Glutamatergic neuron (in vitro differentiated cells): ENCODE data around the gene INHBC. TPM values are rescaled to one million over a fixed set of nuclear protein-coding genes. Genes with fewer than 3 reads are reported as not detected.
"Not testable (repeated sequence)": the region's sequence is repeated elsewhere in the genome, so short reads cannot be mapped to it uniquely, and the experiment has no call there.

Source experiments
- DNase-seq: peaks from one replicate; pipeline ENCODE4 v3.0.0; 2022
- H3K27ac Mint-ChIP-seq: one replicate; pipeline ENCODE4 v1.8.0; 2020; ENCODE audit warnings: mild to moderate bottlenecking, mixed read lengths, inconsistent platforms; ENCODE audit not compliant: unreplicated experiment
- H3K27me3 Mint-ChIP-seq: one replicate; pipeline ENCODE4 v1.8.0; 2020; ENCODE audit warnings: mild to moderate bottlenecking, moderate library complexity, mixed read lengths, inconsistent platforms; ENCODE audit not compliant: unreplicated experiment
- H3K36me3 Mint-ChIP-seq: one replicate; pipeline ENCODE4 v1.8.0; 2020; ENCODE audit warnings: mild to moderate bottlenecking, mixed read lengths, inconsistent platforms; ENCODE audit not compliant: unreplicated experiment
- H3K4me1 Mint-ChIP-seq: one replicate; pipeline ENCODE4 v1.8.0; 2020; ENCODE audit warnings: mild to moderate bottlenecking, low read depth, mixed read lengths, inconsistent platforms; ENCODE audit not compliant: unreplicated experiment
- H3K4me3 Mint-ChIP-seq: one replicate; pipeline ENCODE4 v1.8.0; 2020; ENCODE audit warnings: mild to moderate bottlenecking, mixed read lengths, inconsistent platforms; ENCODE audit not compliant: unreplicated experiment
- H3K9me3 Mint-ChIP-seq: one replicate; pipeline ENCODE4 v1.8.0; 2020; ENCODE audit warnings: mild to moderate bottlenecking, moderate library complexity, mixed read lengths, inconsistent platforms; ENCODE audit not compliant: unreplicated experiment
- CTCF ChIP-seq: fragments of 200-600 bp; sonication (generic); IDR thresholded peaks from one replicate; pipeline ENCODE4 v1.5.0; 2021; ENCODE audit not compliant: partially characterized antibody, unreplicated experiment
- total RNA-seq: library from RNA; stranded (reverse); fragmentation: NEBNext Ultra II Directional; extraction: Animal tissue kit (Norgen Biotek cat#: 25700); gene quantifications from one replicate; pipeline ENCODE4 v1.2.1, GENCODE V29; 2021; ENCODE audit not compliant: unreplicated experiment

INHBC gene
- total RNA-seq, 1 donor from 2014 or later: not detected

- Mint-ChIP-seq H3K27ac (no peak overlapping the region), H3K4me1 (peaks cover 9% of the 10 kb centered on the region), H3K36me3 (peaks cover 4% of the 10 kb centered on the region), H3K4me3 (no peak overlapping the region), H3K9me3 (no peaks in the 10 kb centered on the region), H3K27me3 (peaks cover 6% of the 10 kb centered on the region)
- no peak for DNase-seq
- no peak for TF ChIP-seq CTCF
Measured at GRCh38 chr12:57416039-57416996, 18.3 kb upstream of the INHBC start.

GRCh38 chr12:57418255-57418654, 16.3 kb upstream of the INHBC start:
- no peak overlapping the region for H3K27ac Mint-ChIP-seq
- peaks cover 9% of the 10 kb centered on the region for H3K4me1 Mint-ChIP-seq
- no peaks in the 10 kb centered on the region for H3K9me3 Mint-ChIP-seq
- no peak overlapping the region for H3K4me3 Mint-ChIP-seq
- peaks cover 6% of the 10 kb centered on the region for H3K27me3 Mint-ChIP-seq
- no peak for TF ChIP-seq CTCF
- H3K36me3 Mint-ChIP-seq: peaks cover 9% of the 10 kb centered on the region
- no peak for DNase-seq

GRCh38 chr12:57419495-57419894, 15.1 kb upstream of the INHBC start:
- TF ChIP-seq CTCF: no peak
- Mint-ChIP-seq H3K4me3 (no peak overlapping the region), H3K4me1 (peaks cover 9% of the 10 kb centered on the region), H3K9me3 (no peaks in the 10 kb centered on the region), H3K27ac (no peak overlapping the region), H3K36me3 (peaks cover 9% of the 10 kb centered on the region), H3K27me3 (peaks cover 6% of the 10 kb centered on the region)
- DNase-seq: no peak

- peaks cover 6% of the 10 kb centered on the region for H3K27me3 Mint-ChIP-seq
- TF ChIP-seq CTCF: no peak
- H3K27ac Mint-ChIP-seq: no peak overlapping the region
Measured at GRCh38 chr12:57420482-57420881, 14.1 kb upstream of the INHBC start.

GRCh38 chr12:57426948-57427347, 7.6 kb upstream of the INHBC start:
- H3K27me3 Mint-ChIP-seq, H3K4me1 Mint-ChIP-seq, H3K4me3 Mint-ChIP-seq, H3K36me3 Mint-ChIP-seq, H3K9me3 Mint-ChIP-seq, DNase-seq, H3K27ac Mint-ChIP-seq: not testable (repeated sequence)

More at GRCh38 chr12:57420482-57420881, 14.1 kb upstream of the INHBC start:
- no peak for DNase-seq
- Mint-ChIP-seq H3K4me1 (peaks cover 9% of the 10 kb centered on the region), H3K4me3 (no peak overlapping the region), H3K36me3 (peaks cover 9% of the 10 kb centered on the region), H3K9me3 (no peaks in the 10 kb centered on the region)
